ENCODE results near the gene PRR13. TPM values are rescaled to one million over a fixed set of nuclear protein-coding genes. Genes with fewer than 3 reads are reported as not detected.

Gene PRR13
- total RNA-seq, 2 donors from 2014 or later: 18.5 to 43.8 TPM

GRCh38 chr12:53484686-53485575 is 43.4 kb downstream of the PRR13 start:
- DNase-seq: peak in 1 of 4 donors; percentile 10
- Histone ChIP-seq H3K4me3 (no peak overlapping the region), H3K27me3 (no peaks in the 10 kb centered on the region), H3K4me1 (no peaks in the 10 kb centered on the region), H3K36me3 (replicated peaks in 1 of 2; ENCODE audit: insufficient read depth in 1 of 2, low read depth in 2 of 2) (peaks cover 5 to 27% of the 10 kb centered on the region in 2 donors), H3K27ac (no peak overlapping the region), H3K9me3 (no peaks in the 10 kb centered on the region)
- no peak for TF ChIP-seq CTCF (IDR thresholded peaks at IDR 0.05)
- ATAC-seq: no peak
- intact Hi-C loops (cut with DNase I): no loop called here
- 77 to 81% methylated on average over 10 of the region's 10 CpGs for WGBS, 2 donors

GRCh38 chr12:53485955-53486735 is 44.6 kb downstream of the PRR13 start:
- no peaks in the 10 kb centered on the region for H3K9me3 ChIP-seq
- ATAC-seq (no peak), DNase-seq (peak in 1 of 4 donors; percentile 11)
- no peaks in the 10 kb centered on the region for H3K4me1 ChIP-seq
- no peak overlapping the region for H3K4me3 ChIP-seq
- intact Hi-C loops (cut with DNase I): no loop called here
- no peak overlapping the region for H3K27ac ChIP-seq
- peaks cover 0 to 20% of the 10 kb centered on the region in 2 donors for H3K36me3 ChIP-seq (replicated peaks in 1 of 2; ENCODE audit: insufficient read depth in 1 of 2, low read depth in 2 of 2)
- no peak for TF ChIP-seq CTCF (IDR thresholded peaks at IDR 0.05)
- no peak for TF ChIP-seq POLR2A (IDR thresholded peaks at IDR 0.05)
- whole genome bisulfite sequencing, 2 donors: 96 to 99% methylated on average over 7 to 10 of the region's 10 CpGs
- H3K27me3 ChIP-seq: no peaks in the 10 kb centered on the region

- Histone ChIP-seq H3K36me3 (replicated peaks in 1 of 2; ENCODE audit: insufficient read depth in 1 of 2, low read depth in 2 of 2) (peaks cover 0 to 14% of the 10 kb centered on the region in 2 donors), H3K4me1 (no peaks in the 10 kb centered on the region), H3K4me3 (no peak overlapping the region), H3K9me3 (no peaks in the 10 kb centered on the region), H3K27me3 (no peaks in the 10 kb centered on the region), H3K27ac (no peak overlapping the region)
- TF ChIP-seq CTCF (IDR thresholded peaks at IDR 0.05) (no peak), POLR2A (IDR thresholded peaks at IDR 0.05) (peak in 1 of 3 donors; percentile 9)
- intact Hi-C loops (cut with DNase I): no loop called here
- no peak for ATAC-seq
- WGBS, 2 donors: 78 to 87% methylated on average over 14 to 16 of the region's 17 CpGs
- peak in 1 of 4 donors; percentile 11 for DNase-seq
Measured at GRCh38 chr12:53486736-53487487, 45.4 kb downstream of the PRR13 start.

- Histone ChIP-seq H3K4me3 (no peak overlapping the region), H3K9me3 (no peaks in the 10 kb centered on the region), H3K36me3 (replicated peaks in 1 of 2; ENCODE audit: insufficient read depth in 1 of 2, low read depth in 2 of 2) (peaks cover 0 to 8% of the 10 kb centered on the region in 2 donors), H3K27ac (no peak overlapping the region), H3K4me1 (peaks cover 21% of the 10 kb centered on the region), H3K27me3 (no peaks in the 10 kb centered on the region)
- intact Hi-C loops (cut with DNase I): no loop called here
- 94 to 95% methylated on average over 5 of the region's 5 CpGs for WGBS, 2 donors
- TF ChIP-seq CTCF (IDR thresholded peaks at IDR 0.05): no peak
- no peak for TF ChIP-seq POLR2A (IDR thresholded peaks at IDR 0.05)
- DNase-seq: no peak
- ATAC-seq: no peak
Measured at GRCh38 chr12:53489242-53489864, 47.8 kb downstream of the PRR13 start.

Measured in body of pancreas (tissue), 4 donors.